ENCODE measurements around the gene FOXC2.

GRCh38 chr16:86549893-86550190 is 16.8 kb upstream of the FOXC2 start:
- TF ChIP-seq POLR2A (IDR thresholded peaks at IDR 0.05) (no peak), CTCF (IDR thresholded peaks at IDR 0.05) (no peak)

All from heart left ventricle (tissue), 13 donors.